Fibroblast of the aortic adventitia (primary cell): ENCODE results near the gene ARHGAP15. TPM values are rescaled to one million over a fixed set of nuclear protein-coding genes. Genes with fewer than 3 reads are reported as not detected.

Experiments used
- DNase-seq: peaks from one replicate; pipeline ENCODE4 v3.0.0-alpha.2; 2010; ENCODE audit warnings: low read depth
- H3K4me3 ChIP-seq: 2 replicates; pipeline ENCODE4 v1.5.1; 2011; ENCODE audit warnings: low read depth, mild to moderate bottlenecking, control low read depth, low read length, moderate library complexity
- CTCF ChIP-seq: IDR thresholded peaks from 2 replicates; pipeline ENCODE4 v1.5.1; 2011; ENCODE audit warnings: mild to moderate bottlenecking, low read length, control low read depth, inconsistent platforms; ENCODE audit not compliant: insufficient read depth
- total RNA-seq: library from RNA; depleted of rRNA; stranded (reverse); fragments of >200 nt; gene quantifications from 2 replicates; pipeline ENCODE4 v1.2.3, GENCODE V29; 2012; ENCODE audit warnings: low replicate concordance

The ARHGAP15 gene
- total RNA-seq, 1 donor, result not detected

- no peak overlapping the region for H3K4me3 ChIP-seq
- TF ChIP-seq CTCF, result no peak
- DNase-seq, result no peak
Measured at GRCh38 chr2:143140864-143141661, 11.8 kb downstream of the ARHGAP15 start.

DNA sequence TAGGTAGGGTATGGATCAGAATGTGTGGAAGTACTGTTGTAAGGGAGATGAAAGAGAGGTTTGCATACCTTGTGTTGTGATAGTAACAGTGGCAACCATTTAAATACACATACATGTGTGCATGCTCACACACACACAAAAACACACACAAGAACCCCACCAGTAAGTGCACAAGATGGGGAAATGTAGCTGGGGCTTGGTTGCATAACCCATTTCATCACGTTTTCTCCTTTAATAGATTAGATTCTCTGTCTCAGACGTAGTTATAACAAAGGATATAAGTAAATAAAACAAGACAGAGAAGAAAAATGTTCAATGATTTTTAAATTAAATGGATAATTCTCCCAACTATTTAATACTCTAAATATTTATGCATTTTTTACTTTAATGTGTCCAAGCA lies 13.4 kb downstream of the ARHGAP15 start:
- H3K4me3 ChIP-seq, result no peak overlapping the region
- DNase-seq, result no peak
- no peak for TF ChIP-seq CTCF

GRCh38 chr2:143144813-143145455 lies 15.7 kb downstream of the ARHGAP15 start:
- no peak for DNase-seq
- H3K4me3 ChIP-seq, result no peak overlapping the region
- TF ChIP-seq CTCF, result no peak

- no peak for DNase-seq
- H3K4me3 ChIP-seq, result no peak overlapping the region
- TF ChIP-seq CTCF, result no peak
Measured at GRCh38 chr2:143146366-143146765, 17.1 kb downstream of the ARHGAP15 start.

- DNase-seq, result no peak
- no peak overlapping the region for H3K4me3 ChIP-seq
- TF ChIP-seq CTCF, result no peak
Measured at GRCh38 chr2:143146815-143147530, 17.8 kb downstream of the ARHGAP15 start.

DNA sequence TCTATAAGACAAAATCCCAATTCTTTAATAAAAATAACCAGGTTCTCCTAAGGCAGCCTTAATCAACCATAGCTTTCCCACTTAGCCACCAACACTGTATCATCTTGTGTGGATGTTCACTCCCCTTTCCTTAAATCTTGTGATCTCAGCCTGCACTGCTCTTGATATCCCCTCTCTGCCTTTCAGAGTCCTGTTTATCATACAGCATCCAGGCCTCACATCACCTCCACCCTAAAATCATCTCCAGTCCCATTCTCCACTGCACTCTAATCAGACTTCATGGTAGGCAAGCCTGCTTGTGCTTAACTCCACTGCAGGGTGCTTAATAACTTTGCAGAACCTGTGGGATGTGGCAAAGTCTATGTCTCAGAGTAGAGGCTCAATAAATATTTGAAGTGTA lies 18.8 kb downstream of the ARHGAP15 start:
- no peak for TF ChIP-seq CTCF
- no peak overlapping the region for H3K4me3 ChIP-seq
- DNase-seq, result no peak
